Neural cell (in vitro differentiated cells): ENCODE measurements around the gene NAA35.

Experiments
- EZH2 ChIP-seq: fragments of 200-600, 300-800 bp; shearing (Covaris generic), sonication (generic); IDR thresholded peaks from 2 replicates; pipeline ENCODE4 v1.6.1; 2014; ENCODE audit warnings: antibody characterized with exemption, low read length, borderline replicate concordance, mild to moderate bottlenecking; ENCODE audit not compliant: insufficient read depth, poor library complexity, severe bottlenecking
- MXI1 ChIP-seq: fragments of 450-650 bp; conservative IDR thresholded peaks from 2 replicates; pipeline ENCODE4 v1.6.1; 2014; ENCODE audit warnings: antibody characterized with exemption, mild to moderate bottlenecking; ENCODE audit not compliant: poor library complexity, severe bottlenecking
- POLR2AphosphoS5 ChIP-seq: IDR thresholded peaks from 2 replicates; pipeline ENCODE4 v1.6.1; 2012
- TF ChIP-seq, protein P1 (sequence below): fragments of 450-650 bp; IDR thresholded peaks from 2 replicates; pipeline ENCODE4 v1.5.1; 2014; ENCODE audit warnings: antibody characterized with exemption, mild to moderate bottlenecking, moderate library complexity; ENCODE audit not compliant: poor library complexity, severe bottlenecking

GRCh38 chr9:86020731-86021130, 79.8 kb downstream of the NAA35 start:
- TF ChIP-seq POLR2AphosphoS5 = no peak
- TF ChIP-seq, protein P1, sequence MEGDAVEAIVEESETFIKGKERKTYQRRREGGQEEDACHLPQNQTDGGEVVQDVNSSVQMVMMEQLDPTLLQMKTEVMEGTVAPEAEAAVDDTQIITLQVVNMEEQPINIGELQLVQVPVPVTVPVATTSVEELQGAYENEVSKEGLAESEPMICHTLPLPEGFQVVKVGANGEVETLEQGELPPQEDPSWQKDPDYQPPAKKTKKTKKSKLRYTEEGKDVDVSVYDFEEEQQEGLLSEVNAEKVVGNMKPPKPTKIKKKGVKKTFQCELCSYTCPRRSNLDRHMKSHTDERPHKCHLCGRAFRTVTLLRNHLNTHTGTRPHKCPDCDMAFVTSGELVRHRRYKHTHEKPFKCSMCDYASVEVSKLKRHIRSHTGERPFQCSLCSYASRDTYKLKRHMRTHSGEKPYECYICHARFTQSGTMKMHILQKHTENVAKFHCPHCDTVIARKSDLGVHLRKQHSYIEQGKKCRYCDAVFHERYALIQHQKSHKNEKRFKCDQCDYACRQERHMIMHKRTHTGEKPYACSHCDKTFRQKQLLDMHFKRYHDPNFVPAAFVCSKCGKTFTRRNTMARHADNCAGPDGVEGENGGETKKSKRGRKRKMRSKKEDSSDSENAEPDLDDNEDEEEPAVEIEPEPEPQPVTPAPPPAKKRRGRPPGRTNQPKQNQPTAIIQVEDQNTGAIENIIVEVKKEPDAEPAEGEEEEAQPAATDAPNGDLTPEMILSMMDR = no peak
- no peak for TF ChIP-seq EZH2
- no peak for TF ChIP-seq MXI1
